DND-41 (cell line): ENCODE measurements around the gene UCP2.

Experiments used
- ATAC-seq: fragments of 200-7000 bp; cut with Tn5 transposase; 3 replicates; pipeline ENCODE4 v1.9.1; 2021; ENCODE audit warnings: low read depth; ENCODE audit not compliant: insufficient read depth
- DNase-seq: peaks from one replicate; pipeline ENCODE4 v3.0.0-alpha.2; 2020
- H2AFZ ChIP-seq: 2 replicates; pipeline ENCODE4 v1.6.0; 2012; ENCODE audit warnings: low read depth, low read length
- H3K27ac ChIP-seq: 2 replicates; pipeline ENCODE4 v1.5.1; 2012; ENCODE audit warnings: low read length, inconsistent platforms
- H3K27me3 ChIP-seq: fragments of 200-600 bp; sonication (generic); 2 replicates; pipeline ENCODE4 v1.6.0; 2012; ENCODE audit warnings: low read length, mild to moderate bottlenecking, inconsistent platforms; ENCODE audit not compliant: insufficient read depth, poor library complexity
- H3K36me3 ChIP-seq: 2 replicates; pipeline ENCODE4 v1.5.1; 2012; ENCODE audit warnings: low read length, inconsistent platforms; ENCODE audit not compliant: insufficient read depth
- H3K4me1 ChIP-seq: 2 replicates; pipeline ENCODE4 v1.5.1; 2012; ENCODE audit warnings: mild to moderate bottlenecking, low read length; ENCODE audit not compliant: insufficient read depth
- H3K4me2 ChIP-seq: 2 replicates; pipeline ENCODE4 v1.6.0; 2012; ENCODE audit warnings: mild to moderate bottlenecking, moderate library complexity, low read length, inconsistent platforms; ENCODE audit not compliant: insufficient read depth
- H3K4me3 ChIP-seq, 2 experiments: fragments of 200-600 bp in 1 of 2; shearing (Covaris generic) in 1 of 2; 2 replicates each; pipeline ENCODE4 v1.5.1; 2012 to 2016; ENCODE audit warnings: inconsistent platforms in 2 of 2, low read length in 2 of 2, mild to moderate bottlenecking in 2 of 2, low read depth in 1 of 2, moderate library complexity in 1 of 2
- H3K79me2 ChIP-seq: 2 replicates; pipeline ENCODE4 v1.6.0; 2012; ENCODE audit warnings: low read length, inconsistent platforms; ENCODE audit not compliant: insufficient read depth
- H3K9ac ChIP-seq: 2 replicates; pipeline ENCODE4 v1.6.0; 2012; ENCODE audit warnings: low read depth, mild to moderate bottlenecking, inconsistent platforms, low read length, moderate library complexity
- H3K9me3 ChIP-seq: 2 replicates; pipeline ENCODE4 v1.5.1; 2012; ENCODE audit warnings: low read length, moderate library complexity, mild to moderate bottlenecking, inconsistent platforms; ENCODE audit not compliant: insufficient read depth, severe bottlenecking
- H4K20me1 ChIP-seq: 2 replicates; pipeline ENCODE4 v1.6.0; 2012; ENCODE audit warnings: low read length; ENCODE audit not compliant: insufficient read depth
- EZH2 ChIP-seq: IDR thresholded peaks from 3 replicates; pipeline ENCODE4 v1.6.1; 2012; ENCODE audit warnings: borderline replicate concordance, low read depth, mild to moderate bottlenecking, moderate library complexity, low read length, inconsistent platforms; ENCODE audit not compliant: severe bottlenecking
- TF ChIP-seq, protein P1 (sequence below): IDR thresholded peaks from 2 replicates; pipeline ENCODE4 v1.5.1; 2012; ENCODE audit warnings: borderline replicate concordance, low read length, moderate library complexity, mild to moderate bottlenecking; ENCODE audit not compliant: poor library complexity, severe bottlenecking; ENCODE audit errors: extremely low read depth

The UCP2 gene

GRCh38 chr11:73991471-73992006 is 8.9 kb upstream of the UCP2 start:
- Histone ChIP-seq H3K9ac (no peak overlapping the region), H3K27me3 (no peaks in the 10 kb centered on the region), H3K9me3 (no peaks in the 10 kb centered on the region), H3K4me1 (peaks cover 18% of the 10 kb centered on the region), H3K79me2 (no peaks in the 10 kb centered on the region), H3K27ac (no peak overlapping the region), H2AFZ (no peak overlapping the region), H4K20me1 (no peaks in the 10 kb centered on the region), H3K4me2 (no peak overlapping the region), H3K36me3 (no peaks in the 10 kb centered on the region), H3K4me3 (no peak overlapping the region)
- TF ChIP-seq EZH2: no peak
- TF ChIP-seq, protein P1, sequence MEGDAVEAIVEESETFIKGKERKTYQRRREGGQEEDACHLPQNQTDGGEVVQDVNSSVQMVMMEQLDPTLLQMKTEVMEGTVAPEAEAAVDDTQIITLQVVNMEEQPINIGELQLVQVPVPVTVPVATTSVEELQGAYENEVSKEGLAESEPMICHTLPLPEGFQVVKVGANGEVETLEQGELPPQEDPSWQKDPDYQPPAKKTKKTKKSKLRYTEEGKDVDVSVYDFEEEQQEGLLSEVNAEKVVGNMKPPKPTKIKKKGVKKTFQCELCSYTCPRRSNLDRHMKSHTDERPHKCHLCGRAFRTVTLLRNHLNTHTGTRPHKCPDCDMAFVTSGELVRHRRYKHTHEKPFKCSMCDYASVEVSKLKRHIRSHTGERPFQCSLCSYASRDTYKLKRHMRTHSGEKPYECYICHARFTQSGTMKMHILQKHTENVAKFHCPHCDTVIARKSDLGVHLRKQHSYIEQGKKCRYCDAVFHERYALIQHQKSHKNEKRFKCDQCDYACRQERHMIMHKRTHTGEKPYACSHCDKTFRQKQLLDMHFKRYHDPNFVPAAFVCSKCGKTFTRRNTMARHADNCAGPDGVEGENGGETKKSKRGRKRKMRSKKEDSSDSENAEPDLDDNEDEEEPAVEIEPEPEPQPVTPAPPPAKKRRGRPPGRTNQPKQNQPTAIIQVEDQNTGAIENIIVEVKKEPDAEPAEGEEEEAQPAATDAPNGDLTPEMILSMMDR: no peak
- no peak for ATAC-seq
- DNase-seq: no peak

DNA sequence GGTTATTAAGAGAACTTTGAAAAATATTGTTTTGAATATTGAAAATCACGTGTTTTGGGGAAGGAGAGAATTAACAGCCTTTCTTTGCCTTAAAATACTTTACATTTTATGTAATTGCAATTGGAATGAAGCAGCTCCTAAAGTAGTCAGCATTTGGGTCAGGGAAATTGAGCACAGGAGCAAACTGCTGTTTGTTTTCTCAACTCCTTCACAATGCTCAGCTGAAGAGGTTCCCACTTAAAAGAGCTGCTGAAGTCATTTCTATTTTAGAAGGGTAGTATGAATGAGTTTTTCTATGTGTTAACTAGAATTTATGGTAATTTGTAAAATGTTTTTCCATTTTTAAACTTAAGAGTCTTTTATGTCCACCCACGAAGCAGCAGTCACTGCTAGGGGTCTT is 8.1 kb upstream of the UCP2 start:
- Histone ChIP-seq H4K20me1 (no peaks in the 10 kb centered on the region), H3K9ac (no peak overlapping the region), H3K4me3 (no peak overlapping the region), H3K4me2 (no peak overlapping the region), H2AFZ (no peak overlapping the region), H3K4me1 (peaks cover 12% of the 10 kb centered on the region), H3K9me3 (no peaks in the 10 kb centered on the region), H3K36me3 (no peaks in the 10 kb centered on the region), H3K27me3 (no peaks in the 10 kb centered on the region), H3K27ac (no peak overlapping the region), H3K79me2 (no peaks in the 10 kb centered on the region)
- TF ChIP-seq EZH2: no peak
- TF ChIP-seq, protein P1: no peak
- ATAC-seq (no peak), DNase-seq (no peak)

DNA sequence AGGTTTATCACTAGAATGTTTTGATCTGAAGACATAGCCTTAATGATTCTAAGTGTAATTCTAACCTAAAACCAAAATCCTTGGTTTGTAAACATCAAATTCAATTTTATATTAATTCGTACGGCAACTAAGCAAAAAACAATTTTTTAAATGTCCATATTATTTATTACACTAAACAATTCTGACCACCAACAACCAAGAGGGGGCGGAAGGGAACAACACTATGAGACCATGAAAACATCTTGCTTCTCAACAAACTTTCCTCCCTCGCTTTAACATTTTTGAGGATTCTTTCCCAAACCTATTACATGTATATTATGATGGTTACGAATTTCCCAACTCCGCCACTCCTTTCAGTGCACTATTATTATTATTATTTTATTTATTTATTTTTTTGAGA is 6.5 kb upstream of the UCP2 start:
- Histone ChIP-seq H3K4me1 (peaks cover 7% of the 10 kb centered on the region), H3K36me3 (no peaks in the 10 kb centered on the region), H3K79me2 (no peaks in the 10 kb centered on the region), H2AFZ (no peak overlapping the region; the same call in 1 of the 2 replicates), H3K4me2 (no peak overlapping the region), H3K4me3 (no peak overlapping the region), H3K27me3 (no peaks in the 10 kb centered on the region), H3K27ac (no peak overlapping the region), H4K20me1 (no peaks in the 10 kb centered on the region), H3K9me3 (no peaks in the 10 kb centered on the region), H3K9ac (no peak overlapping the region)
- no peak for ATAC-seq
- no peak for TF ChIP-seq EZH2
- TF ChIP-seq, protein P1: peak; percentile 26
- no peak for DNase-seq
